Calu3 (cell line): Measurements from ENCODE around the gene TTC13. TPM values are rescaled to one million over a fixed set of nuclear protein-coding genes. Genes with fewer than 3 reads are reported as not detected.

Source experiments
- BruUV-seq: library from RNA; stranded (reverse); fragments of 400-500 nt; replicated peaks from 2 replicates; lab custom pipeline; 2021; lab: Mats Ljungman, UMichigan
- CTCF ChIA-PET: fragments of 300-600 bp; sonication (Branson Sonifier 250); formaldehyde crosslinking; loops from one replicate; lab custom pipeline; 2022; ENCODE audit warnings: antibody characterized with exemption; lab: Charles Lee
- DNase-seq: peaks from one replicate; pipeline ENCODE4 v3.0.0; 2022
- H3K27ac Mint-ChIP-seq: one replicate; pipeline ENCODE4 v1.8.0; 2022; ENCODE audit warnings: mixed read lengths; ENCODE audit not compliant: unreplicated experiment
- H3K27me3 Mint-ChIP-seq: one replicate; pipeline ENCODE4 v1.8.0; 2022; ENCODE audit warnings: mixed read lengths; ENCODE audit not compliant: unreplicated experiment
- H3K36me3 Mint-ChIP-seq: one replicate; pipeline ENCODE4 v1.8.0; 2022; ENCODE audit warnings: mild to moderate bottlenecking, moderate library complexity, mixed read lengths; ENCODE audit not compliant: insufficient read depth, unreplicated experiment
- H3K4me1 Mint-ChIP-seq: one replicate; pipeline ENCODE4 v1.8.0; 2022; ENCODE audit warnings: mild to moderate bottlenecking, low read depth, mixed read lengths; ENCODE audit not compliant: unreplicated experiment
- H3K4me3 Mint-ChIP-seq: one replicate; pipeline ENCODE4 v1.8.0; 2022; ENCODE audit warnings: mild to moderate bottlenecking, low read depth, moderate library complexity, mixed read lengths; ENCODE audit not compliant: unreplicated experiment
- H3K9me3 Mint-ChIP-seq: one replicate; pipeline ENCODE4 v1.8.0; 2022; ENCODE audit warnings: low read depth, mixed read lengths; ENCODE audit not compliant: unreplicated experiment
- intact Hi-C: fragments of 100-400 bp; cut with micrococcal nuclease; formaldehyde crosslinking; loops from one replicate; pipeline ENCODE4 v1.10.0; 2022; ENCODE audit not compliant: unreplicated experiment
- total RNA-seq: library from RNA; stranded (reverse); gene quantifications from 2 replicates; pipeline ENCODE4 v1.2.3, GENCODE V29; 2022
- TF ChIP-seq, protein P1 (sequence below): fragments of 200-600 bp; IDR thresholded peaks from one replicate; pipeline ENCODE4 v1.8.0; 2022; ENCODE audit warnings: antibody characterized with exemption; ENCODE audit not compliant: unreplicated experiment

Gene TTC13
- total RNA-seq, 1 experiment from 2014 or later = 35.6 TPM

DNA sequence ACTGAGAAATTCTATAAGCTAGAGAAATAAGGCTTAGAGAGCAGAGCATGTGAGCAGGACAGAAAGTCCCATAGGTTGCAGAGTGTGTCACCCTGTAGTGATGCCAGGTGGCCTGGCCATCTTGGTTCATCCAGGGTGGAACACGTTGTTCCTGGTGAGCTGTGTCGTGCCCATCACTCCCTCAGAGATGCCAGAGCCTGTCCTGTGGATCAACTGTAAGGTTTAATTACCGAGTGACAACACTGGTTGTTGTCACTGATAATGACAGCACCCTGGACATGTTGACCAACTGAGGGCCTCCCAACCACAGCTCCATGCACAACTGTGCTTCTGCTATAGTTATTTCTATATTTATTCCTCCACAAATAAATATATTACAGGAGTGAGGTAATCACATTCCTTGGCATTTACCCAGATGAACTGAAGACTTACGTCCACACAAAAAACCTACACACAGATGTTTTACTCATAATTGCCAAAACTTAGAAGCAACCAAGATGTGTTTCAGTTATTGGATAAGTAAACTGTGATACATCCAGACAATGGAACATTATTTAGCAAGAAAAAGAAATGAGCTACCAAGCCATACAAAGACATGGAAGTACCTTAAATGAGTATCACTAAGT is 116.6 kb downstream of the TTC13 start:
- Mint-ChIP-seq H3K4me1 (peaks cover 96% of the 10 kb centered on the region), H3K9me3 (no peaks in the 10 kb centered on the region), H3K4me3 (no peak overlapping the region), H3K27me3 (no peaks in the 10 kb centered on the region), H3K36me3 (peaks cover 28% of the 10 kb centered on the region), H3K27ac (no peak overlapping the region)
- TF ChIP-seq, protein P1, sequence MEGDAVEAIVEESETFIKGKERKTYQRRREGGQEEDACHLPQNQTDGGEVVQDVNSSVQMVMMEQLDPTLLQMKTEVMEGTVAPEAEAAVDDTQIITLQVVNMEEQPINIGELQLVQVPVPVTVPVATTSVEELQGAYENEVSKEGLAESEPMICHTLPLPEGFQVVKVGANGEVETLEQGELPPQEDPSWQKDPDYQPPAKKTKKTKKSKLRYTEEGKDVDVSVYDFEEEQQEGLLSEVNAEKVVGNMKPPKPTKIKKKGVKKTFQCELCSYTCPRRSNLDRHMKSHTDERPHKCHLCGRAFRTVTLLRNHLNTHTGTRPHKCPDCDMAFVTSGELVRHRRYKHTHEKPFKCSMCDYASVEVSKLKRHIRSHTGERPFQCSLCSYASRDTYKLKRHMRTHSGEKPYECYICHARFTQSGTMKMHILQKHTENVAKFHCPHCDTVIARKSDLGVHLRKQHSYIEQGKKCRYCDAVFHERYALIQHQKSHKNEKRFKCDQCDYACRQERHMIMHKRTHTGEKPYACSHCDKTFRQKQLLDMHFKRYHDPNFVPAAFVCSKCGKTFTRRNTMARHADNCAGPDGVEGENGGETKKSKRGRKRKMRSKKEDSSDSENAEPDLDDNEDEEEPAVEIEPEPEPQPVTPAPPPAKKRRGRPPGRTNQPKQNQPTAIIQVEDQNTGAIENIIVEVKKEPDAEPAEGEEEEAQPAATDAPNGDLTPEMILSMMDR = no peak
- CTCF ChIA-PET = no interaction called here
- intact Hi-C loops = loop anchor here (5.0 kb wide), 1 partner anchor 55 kb away; no protein-coding TSS in a partner anchor
- no peak for DNase-seq
- no TSS peak for BruUV-seq

DNA sequence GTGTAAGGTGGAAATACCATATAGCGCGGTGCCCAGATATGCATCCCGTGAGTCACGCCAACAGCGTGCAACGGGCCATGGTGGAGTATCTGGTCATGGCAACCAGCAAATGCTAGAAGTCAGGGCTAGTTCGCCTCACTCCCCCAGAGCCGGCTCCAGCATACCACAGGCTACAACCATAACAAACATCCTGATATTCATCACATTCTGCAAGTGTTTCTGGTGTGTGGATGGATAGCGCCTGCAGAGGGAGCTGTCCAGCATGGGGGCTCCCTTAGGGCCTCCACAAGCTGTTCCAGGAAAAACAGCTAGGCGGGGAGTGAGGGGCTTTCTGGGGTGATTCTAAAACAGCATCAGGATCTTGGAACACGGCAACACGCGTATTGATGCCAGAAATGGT is 117.2 kb downstream of the TTC13 start:
- intact Hi-C loops = loop anchor here (5.0 kb wide), 1 partner anchor 56 kb away; no protein-coding TSS in a partner anchor
- H3K4me1 Mint-ChIP-seq = peaks cover 96% of the 10 kb centered on the region
- no peak for DNase-seq
- H3K27ac Mint-ChIP-seq = no peak overlapping the region
- CTCF ChIA-PET = no interaction called here
- no peaks in the 10 kb centered on the region for H3K27me3 Mint-ChIP-seq
- no peak overlapping the region for H3K4me3 Mint-ChIP-seq
- H3K9me3 Mint-ChIP-seq = no peaks in the 10 kb centered on the region
- no TSS peak for BruUV-seq
- TF ChIP-seq, protein P1 = no peak
- H3K36me3 Mint-ChIP-seq = peaks cover 28% of the 10 kb centered on the region

DNA sequence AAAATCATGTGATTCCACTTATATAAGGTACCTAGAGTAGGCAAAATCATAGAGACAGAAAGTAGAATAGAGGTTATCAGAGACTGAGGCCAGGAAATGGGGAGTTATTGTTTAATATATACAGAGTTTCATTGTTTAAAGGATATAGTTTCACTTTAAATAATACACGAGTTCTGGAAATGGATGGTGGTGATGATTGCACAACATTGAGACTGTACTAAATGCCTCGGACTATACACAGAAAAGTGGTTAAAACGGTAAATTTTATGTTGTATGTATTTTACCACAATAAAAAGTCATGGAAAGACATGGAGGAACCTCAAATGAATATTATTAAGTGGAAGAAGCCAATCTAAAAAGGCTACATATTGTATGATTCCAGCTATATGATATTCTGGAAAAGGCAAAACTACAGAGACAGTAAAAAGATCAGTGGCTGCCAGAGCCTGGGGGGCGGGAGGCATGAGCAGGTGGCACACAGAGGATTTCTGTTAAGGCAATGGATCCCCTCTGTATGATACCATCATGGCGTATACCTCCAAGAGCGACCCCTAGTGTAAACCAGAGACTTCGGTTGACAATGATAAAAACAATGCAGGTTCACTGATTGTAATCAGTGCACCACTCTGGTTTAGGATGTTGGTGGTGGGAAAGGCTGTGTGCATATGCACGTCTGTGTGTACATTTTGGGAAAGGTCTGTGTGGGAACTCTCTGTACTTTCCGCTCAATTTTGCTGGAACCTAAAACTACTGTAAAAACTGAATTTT is 117.9 kb downstream of the TTC13 start:
- CTCF ChIA-PET = no interaction called here
- no TSS peak for BruUV-seq

More for the DNA sequence above, 117.9 kb downstream of the TTC13 start:
- Mint-ChIP-seq H3K4me3 (no peak overlapping the region), H3K4me1 (peaks cover 96% of the 10 kb centered on the region), H3K27me3 (no peaks in the 10 kb centered on the region), H3K27ac (no peak overlapping the region), H3K36me3 (peaks cover 27% of the 10 kb centered on the region), H3K9me3 (no peaks in the 10 kb centered on the region)
- TF ChIP-seq, protein P1 = no peak
- DNase-seq = no peak
- intact Hi-C loops = loop anchor here (5.0 kb wide), 1 partner anchor 56 kb away; no protein-coding TSS in a partner anchor
